CD4-positive, alpha-beta memory T cell (primary cell): ENCODE data around the gene RASSF7. TPM values are rescaled to one million over a fixed set of nuclear protein-coding genes. Genes with fewer than 3 reads are reported as not detected.

ENCODE experiments used
- CTCF ChIA-PET: fragments of 350-600 bp; sonication (Branson Sonifier 250); formaldehyde crosslinking; loops from one replicate; lab custom pipeline; 2021; ENCODE audit warnings: inconsistent platforms; ENCODE audit not compliant: partially characterized antibody; lab: Charles Lee
- POLR2A ChIA-PET: fragments of 350-600 bp; sonication (Branson Sonifier 250); formaldehyde crosslinking; loops from one replicate; lab custom pipeline; 2021; ENCODE audit not compliant: partially characterized antibody; lab: Charles Lee
- DNase-seq, 5 donors: peaks; one replicate each; pipeline versions ENCODE4 v3.0.0 to v3.0.0-alpha.2; 2020 to 2022; ENCODE audit warnings: mixed read lengths in 1 of 5
- H3K27ac ChIP-seq: one replicate; pipeline ENCODE4 v1.7.0; 2013; ENCODE audit warnings: low read depth, low read length
- H3K27me3 ChIP-seq: 2 replicates; pipeline ENCODE4 v1.7.0; 2013; ENCODE audit warnings: mild to moderate bottlenecking, low read length, moderate library complexity; ENCODE audit not compliant: insufficient read depth
- H3K36me3 ChIP-seq: 2 replicates; pipeline ENCODE4 v1.7.0; 2013; ENCODE audit warnings: mild to moderate bottlenecking, low read length, moderate library complexity; ENCODE audit not compliant: insufficient read depth
- H3K4me1 ChIP-seq: 2 replicates; pipeline ENCODE4 v1.7.0; 2013; ENCODE audit warnings: mild to moderate bottlenecking, low read length, moderate library complexity; ENCODE audit not compliant: insufficient read depth
- H3K4me3 ChIP-seq, 2 donors: one replicate each; pipeline ENCODE4 v1.7.0; 2013; ENCODE audit warnings: low read length in 2 of 2, mild to moderate bottlenecking in 1 of 2
- H3K9me3 ChIP-seq, 2 donors: one replicate each; pipeline ENCODE4 v1.7.0; 2013; ENCODE audit warnings: low read length in 2 of 2, control low read depth in 1 of 2; ENCODE audit not compliant: control insufficient read depth in 1 of 2
- H3K27ac Mint-ChIP-seq, 7 donors: one replicate each; pipeline ENCODE4 v1.8.0; 2020 to 2021; ENCODE audit warnings: mixed read lengths in 7 of 7, mild to moderate bottlenecking in 6 of 7, inconsistent platforms in 3 of 7, moderate library complexity in 3 of 7
- H3K27me3 Mint-ChIP-seq, 2 donors: one replicate each; pipeline ENCODE4 v1.8.0; 2020 to 2021; ENCODE audit warnings: mixed read lengths in 2 of 2
- H3K36me3 Mint-ChIP-seq, 2 donors: one replicate each; pipeline ENCODE4 v1.8.0; 2020 to 2021; ENCODE audit warnings: mixed read lengths in 2 of 2, inconsistent platforms in 1 of 2, mild to moderate bottlenecking in 1 of 2
- H3K4me1 Mint-ChIP-seq, 4 donors: one replicate each; pipeline ENCODE4 v1.8.0; 2020 to 2021; ENCODE audit warnings: mixed read lengths in 4 of 4, mild to moderate bottlenecking in 1 of 4
- H3K4me3 Mint-ChIP-seq, 8 donors: one replicate each; pipeline ENCODE4 v1.8.0; 2020 to 2021; ENCODE audit warnings: mixed read lengths in 8 of 8, mild to moderate bottlenecking in 7 of 8, moderate library complexity in 6 of 8, inconsistent platforms in 3 of 8
- H3K9me3 Mint-ChIP-seq, 8 donors: one replicate each; pipeline ENCODE4 v1.8.0; 2020 to 2021; ENCODE audit warnings: mixed read lengths in 8 of 8, mild to moderate bottlenecking in 5 of 8, inconsistent platforms in 3 of 8, moderate library complexity in 1 of 8
- intact Hi-C: fragments of 100-400 bp; cut with micrococcal nuclease; formaldehyde crosslinking; loops from one replicate; pipeline ENCODE4 v1.15.1; 2023
- polyA plus RNA-seq, 2 donors: library from polyadenylated mRNA; unstranded; fragments of 300-500 nt; fragmentation: Illumina TruSeq; gene quantifications; one replicate each; pipeline ENCODE4 v1.2.3, GENCODE V29; 2021
- total RNA-seq, 2 experiments: library from RNA; stranded (reverse); gene quantifications; one replicate each; pipeline ENCODE4 v1.2.3, GENCODE V29; 2021

Gene RASSF7
- total and polyA plus RNA-seq, 4 experiments from 2014 or later: 38.4 to 55.2 (median 48.2) TPM

DNA sequence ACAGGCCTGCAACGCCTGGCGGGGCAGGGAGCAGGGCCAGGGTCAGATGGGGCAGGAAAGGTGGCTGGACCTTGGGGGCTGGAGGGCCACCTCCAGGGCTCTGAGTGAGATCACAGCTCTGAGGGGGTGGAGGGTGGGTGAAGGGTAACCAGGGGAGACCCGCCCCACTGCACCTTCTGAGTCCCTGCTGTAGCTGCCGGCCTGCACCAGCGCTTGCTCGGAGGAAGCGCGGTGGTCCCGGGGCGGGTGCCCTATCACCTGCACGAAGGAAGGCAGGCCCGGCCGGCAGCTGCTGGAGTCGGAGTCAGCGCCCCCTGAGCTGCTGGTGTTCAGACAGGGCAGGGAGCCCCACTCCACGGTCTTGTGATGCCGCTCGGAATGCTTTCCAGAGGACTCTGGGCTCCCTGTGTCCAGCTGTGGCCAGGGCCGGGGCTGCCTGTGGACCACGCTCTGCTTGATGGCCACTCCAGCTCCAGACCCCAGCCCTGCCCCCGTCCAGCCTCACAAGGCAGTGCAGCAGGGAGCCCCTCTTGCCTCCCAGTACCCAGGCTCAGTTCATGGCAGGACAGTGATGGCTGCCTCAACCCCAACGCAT, 4.0 kb upstream of the RASSF7 start:
- Histone ChIP-seq H3K27ac (no peak overlapping the region), H3K27me3 (no peaks in the 10 kb centered on the region), H3K36me3 (no peaks in the 10 kb centered on the region), H3K9me3 (no peaks in the 10 kb centered on the region), H3K4me1 (peaks cover 25% of the 10 kb centered on the region), H3K4me3 (no peak overlapping the region)
- peak overlapping the region; percentile 8 to 69 (median 52) for H3K4me3 Mint-ChIP-seq
- ChIA-PET POLR2A (interaction anchor here (0.6 to 5.8 kb wide), 7 partner anchors 10 to 170 kb away, joined by 3 to 62 read pairs (median 26); partner anchors contain the start of genes DEAF1, HRAS, IRF7 and LRRC56), CTCF (interaction anchor here (1.2 to 3.4 kb wide), 6 partner anchors 8 to 170 kb away, joined by 4 to 30 read pairs (median 6); partner anchors contain the start of genes DEAF1 and TMEM80)
- no peaks in the 10 kb centered on the region for H3K27me3 Mint-ChIP-seq
- peak overlapping the region in 5 of 7 donors; percentile 22 to 65 (median 48) for H3K27ac Mint-ChIP-seq
- DNase-seq: peak in 1 of 5 donors; percentile 38
- no peaks in the 10 kb centered on the region for H3K9me3 Mint-ChIP-seq
- intact Hi-C loops: loop anchor here (5.0 kb wide), 1 partner anchor 241 kb away; the partner anchor contains the start of gene SLC25A22
- H3K4me1 Mint-ChIP-seq: peaks cover 7 to 19% (median 11%) of the 10 kb centered on the region in 4 donors
- H3K36me3 Mint-ChIP-seq: peaks cover 0 to 3% of the 10 kb centered on the region in 2 donors

DNA sequence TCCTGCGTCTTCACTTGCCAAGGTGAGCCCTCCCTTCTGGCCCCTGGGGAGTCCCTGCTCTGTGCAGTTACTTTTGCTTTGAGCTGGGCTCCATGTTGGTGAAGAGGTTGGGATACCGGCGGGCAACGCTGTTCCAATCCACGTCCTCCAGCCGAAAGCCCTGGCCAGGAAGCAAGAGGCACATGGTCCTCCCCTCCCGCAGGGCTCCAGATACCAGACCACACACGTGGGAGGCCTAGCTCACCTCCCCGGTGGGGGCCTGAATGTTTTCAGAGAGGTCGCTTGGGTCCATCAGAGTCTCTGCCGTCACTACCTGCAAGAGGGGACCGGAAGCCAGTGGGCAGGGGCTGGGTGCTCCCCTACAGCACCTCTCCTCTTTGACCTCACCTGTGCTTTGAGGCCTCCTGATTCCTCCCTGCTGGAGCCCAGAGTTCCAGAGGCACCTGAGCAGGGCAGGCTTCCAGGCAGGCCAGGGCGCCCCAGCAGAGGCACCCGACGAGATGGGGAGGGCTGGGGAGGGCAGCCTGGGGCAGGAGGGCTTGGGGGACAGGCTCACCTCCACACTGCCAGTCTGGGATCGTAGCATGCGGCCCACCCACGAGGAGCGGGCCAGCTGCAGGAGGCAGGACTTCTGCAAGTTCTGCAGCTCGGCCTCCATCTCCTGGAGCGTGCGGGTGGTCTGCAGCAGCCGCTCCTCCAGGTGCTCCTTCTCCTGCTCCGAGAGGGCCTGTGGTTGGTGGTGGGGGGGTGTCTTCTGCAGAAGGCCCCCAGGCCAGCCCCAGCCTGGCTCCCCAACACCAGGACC, 3.2 kb upstream of the RASSF7 start:
- no peaks in the 10 kb centered on the region for H3K9me3 ChIP-seq
- no peaks in the 10 kb centered on the region for H3K27me3 ChIP-seq
- peak in 1 of 5 donors; percentile 38 for DNase-seq
- ChIA-PET POLR2A (interaction anchor here (1.2 to 5.8 kb wide), 4 partner anchors 9 to 169 kb away, joined by 6 to 62 read pairs (median 33); partner anchors contain the start of genes DEAF1, HRAS, LRRC56 and TMEM80), CTCF (interaction anchor here (1.2 to 3.4 kb wide), 5 partner anchors 18 to 169 kb away, joined by 4 to 30 read pairs (median 5); partner anchors contain the start of genes DEAF1 and TMEM80)
- no peaks in the 10 kb centered on the region for H3K9me3 Mint-ChIP-seq
- intact Hi-C loops: loop anchor here (5.0 kb wide), 1 partner anchor 240 kb away; the partner anchor contains the start of gene SLC25A22
- H3K27me3 Mint-ChIP-seq: no peaks in the 10 kb centered on the region
- peak overlapping the region in 5 of 8 donors; percentile 4 to 39 (median 15) for H3K4me3 Mint-ChIP-seq
- no peak overlapping the region for H3K27ac ChIP-seq
- peak overlapping the region in 1 of 7 donors; percentile 48 for H3K27ac Mint-ChIP-seq
- no peak overlapping the region for H3K4me3 ChIP-seq
- peaks cover 7 to 21% (median 12%) of the 10 kb centered on the region in 4 donors for H3K4me1 Mint-ChIP-seq
- peaks cover 0 to 3% of the 10 kb centered on the region in 2 donors for H3K36me3 Mint-ChIP-seq
- peaks cover 32% of the 10 kb centered on the region for H3K4me1 ChIP-seq
- no peaks in the 10 kb centered on the region for H3K36me3 ChIP-seq

DNA sequence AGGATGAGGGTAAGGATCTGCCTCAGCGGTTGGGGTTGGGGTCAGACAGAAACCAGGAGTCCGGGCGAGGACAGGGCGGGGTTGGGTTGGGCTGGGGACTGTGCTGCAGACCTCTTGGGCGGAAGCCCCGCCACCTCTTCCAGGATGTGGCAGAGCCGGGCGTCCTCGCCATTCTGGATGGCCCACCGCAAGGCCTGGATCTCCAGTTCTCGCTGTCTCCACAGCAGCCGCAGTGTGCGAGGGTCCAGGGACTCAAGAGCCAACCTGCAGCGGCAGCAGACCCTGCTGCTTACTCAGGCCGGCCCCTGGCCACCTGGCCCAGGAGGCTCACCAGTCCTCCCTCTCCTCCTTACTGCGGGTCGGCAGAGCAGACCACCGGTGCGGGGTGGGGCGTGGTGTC, 2.3 kb upstream of the RASSF7 start:
- Mint-ChIP-seq H3K27ac (peak overlapping the region in 1 of 7 donors; percentile 93), H3K36me3 (peaks cover 0 to 4% of the 10 kb centered on the region in 2 donors), H3K9me3 (no peaks in the 10 kb centered on the region), H3K4me1 (peaks cover 7 to 17% (median 12%) of the 10 kb centered on the region in 4 donors), H3K27me3 (no peaks in the 10 kb centered on the region), H3K4me3 (peak overlapping the region in 1 of 8 donors; percentile 20)
- H3K36me3 ChIP-seq: no peaks in the 10 kb centered on the region
- DNase-seq: peak in 1 of 5 donors; percentile 43
- peaks cover 32% of the 10 kb centered on the region for H3K4me1 ChIP-seq
- no peak overlapping the region for H3K4me3 ChIP-seq
- H3K27me3 ChIP-seq: no peaks in the 10 kb centered on the region
- POLR2A ChIA-PET: interaction anchor here (1.6 to 2.1 kb wide), 2 partner anchors 17 to 164 kb away, joined by 4 to 28 read pairs; partner anchors contain the start of gene PHRF1
- intact Hi-C loops: loop anchor here (5.0 kb wide), 1 partner anchor 239 kb away; the partner anchor contains the start of gene SLC25A22
- CTCF ChIA-PET: no interaction called here
- H3K27ac ChIP-seq: no peak overlapping the region
- H3K9me3 ChIP-seq: no peaks in the 10 kb centered on the region

DNA sequence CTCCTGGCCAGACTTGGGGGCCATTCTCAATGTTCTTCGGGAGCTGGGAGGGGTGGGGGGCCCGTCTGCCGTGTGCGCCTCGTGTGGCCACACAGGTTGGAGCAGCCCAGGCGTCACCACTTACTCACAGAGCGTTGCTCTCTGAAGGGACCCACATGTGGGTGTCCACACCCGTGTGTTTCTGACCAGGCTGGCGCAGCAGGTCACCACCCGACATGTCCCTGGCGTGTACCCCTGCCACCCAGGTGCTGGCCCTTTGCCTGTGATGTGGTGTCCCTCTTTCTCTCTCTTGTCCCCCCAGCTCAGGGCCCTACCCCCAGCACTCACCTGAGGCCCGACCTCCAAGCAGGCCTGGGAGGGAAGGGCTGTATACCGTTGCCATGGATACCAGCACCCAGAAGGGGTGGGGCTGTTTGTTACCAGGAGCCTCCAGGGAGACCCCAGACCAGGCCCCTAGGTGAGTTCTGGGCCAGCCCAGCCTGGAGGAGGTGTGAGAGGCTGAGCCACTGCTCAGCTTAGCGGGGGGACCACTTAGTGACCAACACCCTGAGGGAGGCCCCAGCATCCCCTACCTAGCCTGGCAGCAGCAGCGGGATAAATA, 1.6 kb upstream of the RASSF7 start:
- Histone ChIP-seq H3K4me1 (peaks cover 30% of the 10 kb centered on the region), H3K27me3 (no peaks in the 10 kb centered on the region), H3K27ac (no peak overlapping the region), H3K36me3 (no peaks in the 10 kb centered on the region), H3K4me3 (no peak overlapping the region), H3K9me3 (no peaks in the 10 kb centered on the region)
- peaks cover 0 to 6% of the 10 kb centered on the region in 2 donors for H3K36me3 Mint-ChIP-seq
- DNase-seq: peak in 2 of 5 donors; percentile 37 to 56
- peak overlapping the region in 6 of 7 donors; percentile 37 to 93 (median 66) for H3K27ac Mint-ChIP-seq
- no peaks in the 10 kb centered on the region for H3K27me3 Mint-ChIP-seq
- peaks cover 8 to 17% (median 13%) of the 10 kb centered on the region in 4 donors for H3K4me1 Mint-ChIP-seq
- intact Hi-C loops: loop anchor here (5.0 kb wide), 1 partner anchor 238 kb away; the partner anchor contains the start of gene SLC25A22
- CTCF ChIA-PET: interaction anchor here (0.8 to 1.5 kb wide), 2 partner anchors 11 to 136 kb away, joined by 3 read pairs; partner anchors contain the start of genes DEAF1 and TMEM80
- POLR2A ChIA-PET: interaction anchor here (0.9 to 2.1 kb wide), 7 partner anchors 10 to 163 kb away, joined by 3 to 28 read pairs (median 6); partner anchors contain the start of genes DEAF1, IRF7, LRRC56 and PHRF1
- H3K4me3 Mint-ChIP-seq: peak overlapping the region in 1 of 8 donors; percentile 59
- H3K9me3 Mint-ChIP-seq: no peaks in the 10 kb centered on the region

DNA sequence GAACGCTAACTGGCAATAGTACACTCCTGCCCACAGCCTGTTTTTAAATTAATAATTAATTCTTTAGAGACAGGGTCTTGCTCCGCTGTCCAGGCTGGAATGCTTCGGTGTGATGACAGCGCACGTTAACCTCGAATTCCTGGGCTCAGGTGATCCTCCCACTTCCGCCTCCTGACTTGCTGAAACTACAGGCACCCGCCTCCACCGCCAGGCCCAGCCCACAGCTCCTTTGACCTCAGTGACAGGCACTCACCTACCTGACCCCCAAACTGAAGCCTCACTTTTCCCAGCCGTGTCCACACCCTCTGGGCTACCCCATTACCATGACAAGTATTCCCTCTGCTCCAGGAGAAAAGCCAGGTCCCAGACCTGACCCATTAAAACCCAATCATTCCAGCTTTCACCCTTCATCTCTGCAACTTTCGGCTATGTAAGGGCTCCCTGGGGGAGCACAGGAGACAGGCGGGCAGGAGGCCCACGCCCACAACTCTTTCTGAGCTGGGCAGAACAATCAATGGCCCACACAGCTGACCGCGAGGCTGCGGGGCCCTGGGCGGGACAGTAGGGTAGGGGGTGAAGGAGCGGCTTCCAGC, 962 bp upstream of the RASSF7 start:
- no peaks in the 10 kb centered on the region for H3K27me3 ChIP-seq
- POLR2A ChIA-PET: interaction anchor here (0.9 to 2.1 kb wide), 12 partner anchors 9 to 353 kb away, joined by 3 to 28 read pairs (median 6); partner anchors contain the start of genes BET1L, DEAF1, IRF7 and LRRC56
- Mint-ChIP-seq H3K27ac (peak overlapping the region; percentile 77 to 93 (median 88)), H3K4me1 (peaks cover 8 to 17% (median 13%) of the 10 kb centered on the region in 4 donors), H3K27me3 (no peaks in the 10 kb centered on the region), H3K36me3 (peaks cover 0 to 6% of the 10 kb centered on the region in 2 donors), H3K9me3 (no peaks in the 10 kb centered on the region), H3K4me3 (peak overlapping the region; percentile 66 to 81 (median 73))
- peak overlapping the region in 1 of 2 donors; percentile 37 for H3K4me3 ChIP-seq
- no peaks in the 10 kb centered on the region for H3K9me3 ChIP-seq
- no peaks in the 10 kb centered on the region for H3K36me3 ChIP-seq
- intact Hi-C loops: loop anchor here (1.0 to 5.0 kb wide), 5 partner anchors 8 to 237 kb away; partner anchors contain the start of genes LRRC56 and SLC25A22
- H3K27ac ChIP-seq: peak overlapping the region; percentile 57
- CTCF ChIA-PET: interaction anchor here (0.8 to 1.5 kb wide), 5 partner anchors 10 to 166 kb away, joined by 3 read pairs; partner anchors contain the start of genes DEAF1 and TMEM80
- DNase-seq: peak in 2 of 5 donors; percentile 25 to 39
- H3K4me1 ChIP-seq: peaks cover 24% of the 10 kb centered on the region
